HG02885 (cell line): ENCODE data around the gene GOLGA6L24.
"Not testable (repeated sequence)": the region's sequence is repeated elsewhere in the genome, so short reads cannot be mapped to it uniquely, and the experiment has no call there.

Experiments
- ATAC-seq: cut with Tn5 transposase; IDR thresholded peaks from one replicate; pipeline ENCODE4 v1.9.1; 2021; ENCODE audit warnings: mild to moderate bottlenecking; ENCODE audit not compliant: unreplicated experiment, poor library complexity

The GOLGA6L24 gene, protein sequence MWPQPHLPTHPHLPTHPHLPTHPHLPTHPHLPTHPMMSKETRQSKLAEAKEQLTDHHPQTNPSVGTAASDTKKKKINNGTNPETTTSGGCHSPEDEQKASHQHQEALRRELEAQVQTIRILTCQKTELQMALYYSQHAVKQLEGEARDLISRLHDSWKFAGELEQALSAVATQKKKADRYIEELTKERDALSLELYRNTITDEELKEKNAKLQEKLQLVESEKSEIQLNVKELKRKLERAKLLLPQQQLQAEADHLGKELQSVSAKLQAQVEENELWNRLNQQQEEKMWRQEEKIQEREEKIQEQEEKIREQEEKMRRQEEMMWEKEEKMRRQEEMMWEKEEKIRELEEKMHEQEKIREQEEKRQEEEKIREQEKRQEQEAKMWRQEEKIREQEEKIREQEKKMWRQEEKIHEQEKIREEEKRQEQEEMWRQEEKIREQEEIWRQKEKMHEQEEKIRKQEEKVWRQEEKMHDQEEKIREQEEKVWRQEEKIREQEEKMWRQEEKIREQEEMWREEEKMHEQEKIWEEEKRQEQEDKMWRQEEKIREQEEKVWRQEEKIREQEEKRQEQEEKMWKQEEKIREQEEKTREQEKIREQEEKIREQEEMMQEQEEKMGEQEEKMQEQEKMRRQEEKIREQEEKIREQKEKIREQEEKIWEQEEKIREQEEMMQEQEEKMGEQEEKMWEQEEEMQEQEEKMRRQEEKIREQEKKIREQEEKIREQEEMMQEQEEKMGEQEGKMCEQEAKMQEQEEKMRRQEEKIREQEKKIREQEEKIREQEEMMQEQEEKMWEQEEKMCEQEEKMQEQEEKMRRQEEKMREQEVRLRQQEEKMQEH

GRCh38 chr15:28357984-28358383, at the start of gene GOLGA6L24:
Gene GOLGA6L24, minus strand, starts transcription at chr15:28358084. Its CDS starts 61 bp downstream, at chr15:28358023.
- not testable (repeated sequence) for ATAC-seq

DNA sequence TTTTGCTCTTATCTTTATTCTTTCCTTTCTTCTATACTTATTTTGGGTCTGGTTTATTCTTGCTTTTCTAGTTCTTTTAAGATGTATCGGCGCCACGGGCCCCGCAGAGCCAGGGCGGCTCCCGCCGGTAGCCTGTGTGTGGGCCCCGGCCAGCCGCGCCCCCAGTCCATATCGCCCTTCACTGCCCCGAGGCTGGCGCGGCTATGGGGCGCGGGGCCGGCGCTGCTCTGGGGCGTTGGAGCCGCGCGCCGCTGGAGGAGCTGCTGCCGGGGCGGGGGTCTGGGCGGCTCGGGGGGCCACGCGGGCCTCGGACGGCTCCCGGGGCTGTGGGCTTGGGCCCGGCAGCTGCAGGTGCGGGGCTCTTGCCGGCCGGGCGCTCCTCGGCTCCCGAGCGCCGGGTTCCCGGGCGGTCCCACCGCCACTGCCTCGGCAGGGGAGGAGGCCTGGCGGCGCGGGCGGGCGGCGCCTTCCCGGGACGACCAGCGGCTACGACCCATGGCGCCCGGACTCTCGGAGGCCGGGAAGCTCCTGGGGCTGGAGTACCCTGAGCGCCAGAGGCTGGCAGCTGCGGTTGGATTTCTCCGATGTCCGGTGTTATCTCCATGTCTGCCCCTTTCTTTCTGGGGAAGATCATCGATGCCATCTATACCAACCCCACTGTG, 45.0 kb upstream of the GOLGA6L24 start:
- ATAC-seq = not testable (repeated sequence)

GRCh38 chr15:28396022-28396421, 38.1 kb upstream of the GOLGA6L24 start:
- ATAC-seq = not testable (repeated sequence)

DNA sequence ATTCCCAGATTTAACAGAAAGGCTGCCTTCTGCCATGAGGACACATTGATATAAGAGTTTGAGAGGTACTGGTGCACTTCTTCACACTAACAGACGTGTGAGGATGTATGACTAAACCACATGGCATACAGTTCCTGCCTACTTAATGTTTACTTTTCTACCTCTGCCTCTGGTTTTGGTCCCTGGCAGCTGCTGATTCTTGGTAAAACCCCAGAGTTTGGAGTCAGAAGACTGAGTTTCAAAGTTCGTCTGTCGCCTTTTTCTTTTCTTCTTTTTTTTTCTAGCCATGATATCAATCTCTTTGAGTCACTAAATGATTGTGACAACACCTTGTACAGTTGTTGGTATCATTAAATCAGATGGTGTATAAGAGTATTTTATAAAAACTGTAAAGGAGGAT, 22.2 kb upstream of the GOLGA6L24 start:
- ATAC-seq = not testable (repeated sequence)

GRCh38 chr15:28378364-28378763, 20.5 kb upstream of the GOLGA6L24 start, which contains the start of gene GOLGA8F:
Gene GOLGA8F, plus strand, starts transcription at chr15:28378664. Its CDS starts 98 bp downstream, at chr15:28378762.
- not testable (repeated sequence) for ATAC-seq

DNA sequence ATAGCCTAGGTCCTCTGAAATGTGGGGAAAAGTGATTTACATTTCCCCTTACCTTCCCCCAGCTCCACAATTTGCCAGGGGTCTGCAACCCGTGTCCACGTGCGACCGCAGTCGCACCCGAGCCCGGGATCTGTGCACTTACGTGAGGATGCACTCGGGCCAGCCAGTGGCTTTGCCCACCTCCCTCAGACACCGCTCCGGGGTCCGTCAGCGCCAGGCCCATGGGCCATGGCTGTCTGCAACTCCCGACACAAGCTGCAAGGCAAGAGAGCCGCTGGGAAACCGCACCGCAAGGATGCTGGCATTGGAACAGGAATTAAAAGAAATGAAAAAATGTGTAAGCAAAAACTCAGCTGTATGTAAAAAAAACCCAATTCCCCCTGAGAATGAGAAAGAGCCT, 7.6 kb upstream of the GOLGA6L24 start:
- ATAC-seq = not testable (repeated sequence)

DNA sequence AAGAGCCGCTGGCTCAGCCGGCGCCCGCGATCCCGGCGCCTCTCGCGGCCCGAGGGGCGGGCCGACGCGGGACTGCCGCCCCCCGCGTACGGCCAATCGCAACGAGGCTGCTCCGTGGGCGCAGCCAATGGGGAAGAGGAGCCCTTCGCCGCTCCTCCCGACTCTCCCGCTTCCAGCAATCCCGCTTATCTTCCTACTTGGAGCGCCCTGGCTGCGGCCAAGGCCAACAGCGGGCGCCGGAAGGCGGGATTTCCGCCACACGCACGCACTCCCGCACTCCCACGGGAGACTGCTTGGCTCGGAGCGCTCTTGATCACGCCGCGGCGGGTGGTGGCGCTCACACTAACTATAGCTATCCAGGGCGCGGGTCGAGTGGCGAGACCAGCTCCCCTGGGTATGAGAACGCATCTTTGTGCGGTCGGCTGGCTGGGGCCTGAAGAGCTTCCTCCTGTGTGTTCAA, 35.7 kb downstream of the GOLGA6L24 start, which contains the start of gene HERC2:
TSS of gene HERC2 (minus strand) at position 51 of the 460 bp plus-strand sequence. CDS start 746 bp downstream, outside the sequence.
- ATAC-seq = not testable (repeated sequence)

- not testable (repeated sequence) for ATAC-seq
Measured at GRCh38 chr15:28321358-28322078, 36.4 kb downstream of the GOLGA6L24 start.

- ATAC-seq = not testable (repeated sequence)
Measured at GRCh38 chr15:28319725-28320124, 38.2 kb downstream of the GOLGA6L24 start.

GRCh38 chr15:28318828-28319227, 39.1 kb downstream of the GOLGA6L24 start:
- not testable (repeated sequence) for ATAC-seq

- ATAC-seq = not testable (repeated sequence)
Measured at GRCh38 chr15:28318122-28318521, 39.8 kb downstream of the GOLGA6L24 start.

DNA sequence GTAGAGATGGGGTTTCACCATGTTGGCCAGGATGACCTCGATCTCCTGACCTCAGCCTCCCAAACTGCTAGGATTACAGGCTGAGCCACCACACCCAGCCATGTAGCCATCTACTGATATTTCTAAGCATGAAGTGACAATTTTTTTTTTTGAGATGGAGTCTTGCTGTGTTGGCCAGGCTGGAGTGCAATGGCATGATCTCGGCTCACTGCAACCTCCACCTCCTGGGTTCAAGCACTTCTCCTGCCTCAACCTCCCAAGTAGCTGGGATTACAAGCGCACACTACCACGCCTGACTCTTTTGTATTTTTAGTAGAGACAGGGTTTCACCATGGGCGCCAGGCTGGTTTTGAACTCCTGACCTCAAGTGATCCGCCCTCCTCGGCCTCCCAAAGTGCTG, 40.9 kb downstream of the GOLGA6L24 start:
- not testable (repeated sequence) for ATAC-seq

DNA sequence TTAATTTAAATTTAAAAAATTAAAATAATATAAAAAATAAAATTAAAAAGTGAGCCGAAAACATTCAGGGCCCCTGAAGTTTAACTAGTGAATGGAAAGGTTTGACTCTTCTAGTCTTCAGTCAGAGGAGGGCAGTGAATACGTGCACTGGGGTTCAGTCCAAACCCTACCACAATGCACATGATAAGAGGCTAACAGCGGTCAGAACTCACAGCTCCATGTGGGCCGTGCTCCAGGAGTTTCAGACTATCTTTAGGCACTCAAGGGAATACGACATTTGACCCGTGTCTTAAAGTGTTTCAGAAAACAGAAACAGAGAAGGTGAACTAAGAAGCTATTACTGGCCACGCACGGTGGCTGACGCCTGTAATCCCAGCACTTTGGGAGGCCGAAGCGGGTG, 47.4 kb downstream of the GOLGA6L24 start:
- not testable (repeated sequence) for ATAC-seq

DNA sequence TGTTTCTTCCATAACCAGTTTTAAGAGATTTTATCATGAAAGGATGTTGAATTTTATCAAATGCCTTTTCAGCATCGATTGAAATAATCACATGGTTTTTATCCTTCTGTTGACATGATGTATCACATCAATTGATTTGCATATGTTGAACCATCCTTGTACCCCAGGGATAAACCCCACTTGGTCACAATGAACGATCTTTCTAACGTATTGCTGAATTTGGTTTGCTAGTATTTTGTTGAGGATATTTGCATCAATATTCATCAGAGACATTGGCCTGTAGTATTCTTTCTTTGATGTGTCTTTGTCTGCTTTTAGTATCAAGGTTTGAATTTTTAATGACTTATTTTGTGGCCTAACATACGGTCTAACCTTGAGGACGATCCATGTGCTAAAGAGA, 49.2 kb downstream of the GOLGA6L24 start:
- ATAC-seq = not testable (repeated sequence)
